ENCODE measurements around the gene SNX18.

Gene SNX18

DNA sequence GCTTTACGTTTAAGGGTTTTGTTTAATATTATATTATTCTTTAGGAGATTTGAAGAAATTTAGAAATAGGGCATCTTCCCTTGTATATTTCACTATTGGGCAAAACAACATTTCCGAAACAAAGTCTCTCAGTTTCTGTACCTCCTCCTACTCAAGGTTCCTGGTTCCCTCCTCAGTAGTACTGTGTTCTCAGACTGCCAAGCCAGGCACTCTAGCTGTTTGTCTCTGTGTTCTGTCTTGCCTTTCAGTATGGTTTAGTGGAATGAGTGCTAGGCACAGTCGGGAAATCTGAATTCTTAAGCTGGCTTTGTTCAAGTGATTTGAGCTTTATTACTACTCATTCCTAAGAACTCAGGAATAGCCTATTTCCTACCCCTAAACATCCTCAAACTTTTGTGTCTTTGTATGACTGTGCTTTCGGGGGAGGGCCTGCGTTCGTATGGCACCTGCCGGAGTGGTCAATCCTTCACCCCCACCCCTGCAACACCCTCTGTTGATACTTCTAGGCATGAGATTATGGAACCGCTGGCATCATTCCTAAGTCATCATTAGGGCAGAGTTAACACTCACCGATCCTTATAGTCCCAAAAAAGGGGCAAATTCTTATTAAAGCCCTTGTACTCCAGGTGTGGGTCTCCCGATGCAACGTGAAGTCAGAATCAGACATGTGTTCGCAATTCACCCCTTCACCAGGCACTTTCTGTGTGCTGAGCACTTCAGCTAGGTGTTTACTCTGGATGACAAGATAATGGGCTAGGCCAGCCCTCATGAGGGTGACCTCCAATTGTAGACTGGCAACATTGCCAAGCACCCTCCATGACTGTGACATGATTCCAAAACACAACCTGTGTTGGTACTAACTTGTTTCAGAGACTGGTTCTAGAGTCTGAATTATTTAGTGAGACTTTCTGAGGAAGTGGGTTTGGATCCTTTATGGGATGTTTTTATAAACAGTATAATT is 24.5 kb downstream of the SNX18 start:
- no peak for DNase-seq

DNA sequence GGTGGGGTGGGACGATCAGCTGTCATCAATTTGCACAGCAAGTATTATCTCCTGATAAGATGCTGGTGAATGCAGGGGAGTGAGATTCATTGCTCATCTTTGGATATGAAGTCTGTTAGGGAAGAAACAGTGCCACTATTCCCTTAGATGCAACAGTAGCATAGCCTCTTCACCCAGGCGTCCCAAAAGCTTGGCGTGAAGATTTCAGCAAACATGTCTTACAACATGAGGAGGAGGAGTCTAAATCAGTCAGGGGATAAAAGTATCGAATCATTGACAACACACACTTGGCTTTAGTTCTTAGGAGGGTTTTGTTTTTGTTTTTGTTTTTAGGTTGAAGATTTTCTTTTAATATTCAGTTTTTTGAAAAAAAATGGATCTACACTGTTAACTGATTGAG is 26.5 kb downstream of the SNX18 start:
- DNase-seq: no peak

DNA sequence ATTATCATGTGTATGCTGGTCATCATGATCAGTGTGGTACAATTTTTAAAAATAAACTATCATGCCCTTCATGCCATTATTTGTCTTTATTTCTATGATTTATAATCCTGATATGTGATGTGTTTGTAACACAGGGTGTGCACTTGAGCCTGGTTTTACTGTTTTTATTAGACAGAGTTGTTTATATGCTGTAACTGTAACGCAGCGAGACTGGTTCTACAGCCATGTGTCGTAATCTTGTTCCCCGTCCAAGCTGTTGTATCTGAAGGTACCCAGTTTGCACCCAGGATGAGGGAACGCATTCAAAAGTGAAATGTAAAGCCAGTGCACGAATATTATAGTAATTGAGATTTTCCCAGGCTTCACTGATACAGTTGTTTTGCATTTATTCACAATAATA is 28.2 kb downstream of the SNX18 start:
- DNase-seq: no peak

DNA sequence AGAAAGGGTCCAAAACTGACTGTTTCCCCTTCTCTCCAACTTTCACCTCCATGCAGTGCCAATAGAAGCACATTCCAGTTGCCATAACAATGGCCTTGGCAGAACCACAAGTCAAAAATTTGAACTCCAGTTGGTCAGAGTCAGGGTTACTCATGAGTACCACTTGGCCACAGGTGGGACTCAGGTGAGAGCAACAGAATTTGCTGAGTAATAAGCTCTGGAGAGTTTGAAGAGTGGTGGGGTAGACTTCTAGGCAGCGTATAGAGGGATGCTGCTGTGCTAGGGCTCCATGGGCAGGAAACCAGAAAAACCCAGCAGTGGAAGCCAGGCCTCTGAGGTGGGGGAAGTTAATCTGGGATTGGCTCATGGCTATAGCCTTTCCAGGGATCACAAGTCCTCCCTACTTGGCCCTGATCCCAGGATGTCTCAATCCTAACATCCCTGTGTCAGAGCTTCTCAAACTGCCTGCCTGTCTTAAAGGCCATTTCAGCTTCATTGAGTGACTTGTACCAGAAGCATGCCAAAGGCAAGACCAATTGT is 30.2 kb downstream of the SNX18 start:
- no peak for DNase-seq

DNA sequence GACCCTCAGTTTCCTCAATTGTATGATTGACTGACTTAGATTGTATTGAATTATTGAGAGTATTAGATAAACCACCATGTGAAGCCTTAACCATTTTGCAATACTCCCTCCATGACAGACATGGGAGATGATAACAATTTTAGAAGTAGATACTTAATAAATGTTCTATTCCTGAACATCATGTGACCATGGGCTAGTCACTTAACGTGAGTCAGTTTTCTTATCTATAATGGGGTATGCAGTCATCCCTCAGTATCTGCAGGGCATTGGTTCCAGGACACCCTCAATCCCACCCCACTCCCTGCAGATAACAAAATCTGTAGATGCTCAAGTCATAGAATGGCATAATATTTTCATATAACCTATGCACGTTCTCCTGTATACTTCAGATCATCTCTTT is 31.0 kb downstream of the SNX18 start:
- DNase-seq: no peak

DNA sequence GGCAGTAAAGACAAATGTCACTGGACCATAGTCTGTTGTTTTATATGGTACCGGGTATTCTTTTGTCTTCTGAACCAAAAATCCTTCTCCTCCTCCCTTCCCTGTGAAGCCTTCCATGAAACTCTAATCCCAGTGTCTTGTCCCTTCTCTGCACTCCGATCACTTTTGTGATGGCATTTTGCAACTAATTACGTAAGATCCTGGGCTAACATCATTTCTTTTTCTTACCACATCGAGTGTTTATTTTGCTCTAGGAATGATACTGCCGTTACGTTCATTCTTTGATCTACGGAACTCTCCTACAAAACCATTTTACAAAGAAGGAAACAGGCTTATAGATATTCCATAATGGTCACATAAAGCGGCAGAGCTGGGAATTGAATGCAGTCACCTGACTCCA is 33.7 kb downstream of the SNX18 start:
- DNase-seq: no peak

DNA sequence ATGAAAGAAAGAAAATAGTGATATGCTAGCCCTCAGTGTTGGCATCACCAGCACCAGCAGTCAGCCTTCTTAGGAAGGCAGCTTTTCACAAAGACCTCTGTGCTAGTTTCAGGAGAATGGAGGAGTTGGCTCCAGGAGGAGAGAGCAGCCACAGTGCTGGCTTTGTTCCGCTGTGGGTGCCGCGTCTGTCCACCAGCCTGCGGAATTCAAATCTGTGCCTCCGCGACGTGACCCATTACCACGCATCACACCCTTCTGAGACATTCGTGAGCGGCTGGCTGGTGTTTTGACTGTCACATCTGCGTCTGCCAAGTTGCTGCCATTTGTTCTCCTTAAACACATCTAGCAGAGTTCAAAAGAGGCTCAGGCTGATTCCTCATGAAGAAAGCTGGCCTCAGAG is 34.4 kb downstream of the SNX18 start:
- no peak for DNase-seq

DNA sequence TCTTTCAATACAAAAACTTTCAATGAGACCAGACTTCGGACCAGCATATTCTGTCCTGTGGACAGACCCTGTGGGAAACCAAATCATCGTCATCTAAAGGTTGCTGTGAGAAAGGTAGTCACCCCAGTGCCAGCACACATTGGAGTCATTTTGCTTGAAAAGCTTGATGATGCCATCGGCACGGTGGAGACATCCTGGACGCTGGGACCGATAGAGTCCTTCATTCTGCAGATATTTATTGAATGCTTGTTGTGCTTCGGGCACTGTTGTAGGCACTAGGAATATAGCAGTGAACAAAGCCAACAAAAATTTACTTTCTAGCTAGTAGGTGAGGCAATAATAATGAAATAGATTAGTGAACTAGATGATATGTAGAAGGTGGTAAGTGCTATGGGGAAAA is 34.9 kb downstream of the SNX18 start:
- DNase-seq: no peak

DNA sequence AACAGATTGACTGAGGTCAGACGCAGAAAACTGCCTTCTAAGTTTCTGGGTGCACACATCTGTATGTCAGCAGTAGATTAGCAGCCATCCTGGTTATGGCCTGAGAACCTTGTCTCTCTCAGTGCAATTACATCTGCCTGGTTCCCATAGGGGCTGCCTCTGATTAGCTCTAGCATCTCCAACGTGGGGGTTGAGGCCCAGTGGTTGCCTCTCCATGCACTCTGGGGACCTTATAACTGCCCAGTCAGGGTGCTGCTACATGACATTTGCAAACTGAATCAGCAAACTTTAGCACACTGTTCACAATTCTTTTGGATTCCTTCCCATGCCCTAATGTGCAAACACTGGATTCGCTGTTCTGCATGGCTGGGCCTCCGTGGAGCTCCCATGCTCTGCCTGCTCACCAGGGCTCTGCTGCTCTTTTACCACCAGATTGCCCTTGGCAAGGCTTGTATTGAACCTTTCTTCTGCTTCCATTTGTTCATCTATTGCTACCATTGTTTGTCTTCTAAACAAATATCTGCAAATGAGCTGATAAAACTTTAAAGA is 36.2 kb downstream of the SNX18 start:
- no peak for DNase-seq

DNA sequence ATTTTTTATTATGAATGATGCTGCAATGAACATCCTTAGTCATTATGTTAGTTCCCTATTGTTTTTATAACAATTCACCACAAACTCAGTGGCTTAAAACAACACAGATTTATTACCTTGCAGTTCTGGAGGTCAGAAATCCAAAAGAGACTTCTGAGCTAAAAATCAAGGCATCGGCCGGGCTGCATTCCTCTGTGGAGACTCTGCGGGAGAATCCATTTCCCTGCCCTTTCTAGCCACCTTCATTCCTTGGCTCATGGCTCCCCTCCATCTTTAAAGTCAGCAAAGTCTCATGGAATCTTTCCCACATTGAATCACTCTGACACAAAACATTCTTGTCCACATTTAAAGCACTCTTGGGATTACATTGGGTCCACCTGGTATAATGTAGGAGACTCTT is 38.6 kb downstream of the SNX18 start:
- DNase-seq: no peak

DNA sequence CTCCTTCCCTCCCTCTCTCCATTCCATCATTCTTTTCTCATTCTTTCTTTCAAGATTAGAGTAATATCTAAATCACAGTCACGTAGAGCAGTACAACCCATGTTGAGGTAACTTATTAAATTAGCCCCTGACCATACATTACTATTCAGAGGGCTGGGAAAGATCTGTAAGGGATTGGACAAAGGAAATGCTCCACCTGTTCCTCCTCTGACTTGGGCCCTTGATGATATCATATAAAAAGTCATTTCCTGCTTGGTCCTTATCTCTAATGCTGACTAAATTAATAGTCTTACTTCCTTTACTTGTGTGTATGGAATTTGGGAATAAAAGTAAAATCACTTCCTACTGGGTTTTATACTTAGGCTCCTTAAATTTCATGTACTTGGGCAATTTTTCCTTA is 40.8 kb downstream of the SNX18 start:
- DNase-seq: no peak

DNA sequence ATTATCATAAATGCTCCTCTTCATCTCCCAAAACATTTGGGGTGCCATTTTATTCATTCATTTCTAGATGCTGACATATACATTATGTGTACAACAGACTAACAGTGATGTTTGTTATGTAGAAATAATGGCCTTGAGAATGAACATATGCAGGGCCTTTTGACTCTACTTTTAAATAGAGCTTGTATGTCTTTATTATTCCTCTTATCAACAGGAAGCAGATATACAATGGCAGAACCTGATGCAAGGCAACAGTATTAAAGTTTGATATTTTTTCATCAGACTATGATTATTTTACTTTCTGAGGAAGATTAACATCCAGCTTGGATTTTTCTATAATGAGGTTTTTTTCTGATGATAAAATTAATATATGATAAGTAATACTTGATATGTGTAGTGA is 44.1 kb downstream of the SNX18 start:
- DNase-seq: no peak

DNA sequence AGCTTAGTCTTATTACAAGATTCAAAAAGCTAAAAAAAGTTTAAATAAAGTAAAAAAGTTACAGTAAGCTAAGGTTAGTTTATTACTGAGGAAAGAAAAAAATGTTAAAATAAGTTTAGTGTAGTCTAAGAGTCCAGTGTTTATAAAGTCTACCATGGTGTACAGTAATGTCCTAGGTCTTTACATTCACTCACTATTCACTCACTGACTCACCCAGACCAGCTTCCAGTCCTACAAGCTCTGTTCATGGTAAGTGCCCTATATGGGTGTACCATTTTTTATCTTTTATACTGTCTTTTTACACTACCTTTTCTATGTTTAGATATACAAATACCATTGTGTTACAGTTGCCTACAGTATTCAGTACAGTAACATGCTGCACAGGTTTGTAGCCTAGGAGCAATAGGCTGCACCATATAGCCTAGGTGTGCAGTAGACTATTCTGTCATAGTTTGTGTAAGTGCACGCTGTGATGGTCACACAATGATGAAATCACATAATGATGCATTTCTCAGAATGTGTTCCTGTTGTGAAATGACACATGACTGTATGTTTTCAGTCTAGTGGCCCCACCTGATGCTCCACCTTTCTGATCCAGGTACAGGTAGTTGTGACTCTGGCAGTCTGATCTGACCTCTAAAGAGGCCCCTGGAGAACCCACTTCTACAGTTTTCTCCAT is 45.7 kb downstream of the SNX18 start:
- DNase-seq: no peak

DNA sequence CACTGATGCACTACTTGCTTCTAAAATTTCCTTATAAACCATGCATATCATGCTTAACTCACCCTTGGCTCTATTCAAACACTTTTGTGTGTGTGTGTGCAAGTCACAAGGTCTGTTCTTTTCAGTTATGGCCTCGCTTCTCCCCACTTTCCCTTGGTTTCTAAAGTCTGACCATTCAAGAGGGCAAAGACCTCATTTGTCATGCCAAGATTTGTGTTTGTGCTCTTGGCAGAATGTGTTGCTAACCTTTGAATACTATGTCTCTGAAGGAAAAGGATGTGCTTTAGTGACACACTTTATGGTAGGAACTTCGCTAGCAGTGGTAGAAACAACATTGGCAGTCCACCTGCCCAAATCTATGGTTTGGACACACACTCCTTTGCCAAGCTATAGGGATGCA is 50.4 kb downstream of the SNX18 start:
- no peak for DNase-seq

DNA sequence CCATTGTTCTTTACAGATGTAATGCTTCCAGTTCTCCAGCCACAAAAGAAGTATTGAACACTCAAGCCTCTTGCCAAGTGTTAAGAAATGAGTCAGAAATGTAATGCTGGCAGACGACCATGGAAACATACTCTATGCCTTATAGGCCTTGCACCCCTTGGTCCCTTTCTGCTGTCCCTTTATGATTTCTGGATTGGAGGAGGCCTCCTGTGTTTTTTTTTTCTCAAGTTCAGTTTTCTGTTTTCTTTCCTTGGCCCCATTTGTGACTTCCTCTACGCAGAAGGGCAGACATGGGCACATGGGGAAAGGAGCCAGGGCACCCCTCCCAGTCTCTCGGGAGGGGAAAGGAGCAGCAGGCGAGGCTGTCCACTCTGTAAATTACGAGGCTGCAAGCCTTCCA is 53.4 kb downstream of the SNX18 start:
- DNase-seq: no peak

DNA sequence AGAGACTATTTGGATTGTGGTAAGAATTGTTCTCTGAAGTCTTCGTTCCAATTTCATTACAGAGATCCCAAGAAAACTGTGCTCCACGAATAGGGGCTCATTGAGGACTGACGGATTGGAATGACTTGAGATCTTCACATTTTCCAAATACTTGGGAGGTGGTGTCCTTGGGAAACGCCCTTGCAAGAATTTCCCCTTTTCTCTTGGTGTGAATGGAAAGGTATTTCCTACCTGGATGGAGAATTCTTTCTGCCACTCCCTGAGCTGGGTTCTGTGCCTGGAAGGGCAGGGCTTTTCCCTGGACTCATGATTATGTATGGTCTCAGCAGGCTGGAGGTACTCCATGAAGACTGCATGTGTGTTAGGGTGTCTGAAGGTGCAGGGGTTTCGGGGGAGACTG is 53.9 kb downstream of the SNX18 start:
- DNase-seq: no peak

DNA sequence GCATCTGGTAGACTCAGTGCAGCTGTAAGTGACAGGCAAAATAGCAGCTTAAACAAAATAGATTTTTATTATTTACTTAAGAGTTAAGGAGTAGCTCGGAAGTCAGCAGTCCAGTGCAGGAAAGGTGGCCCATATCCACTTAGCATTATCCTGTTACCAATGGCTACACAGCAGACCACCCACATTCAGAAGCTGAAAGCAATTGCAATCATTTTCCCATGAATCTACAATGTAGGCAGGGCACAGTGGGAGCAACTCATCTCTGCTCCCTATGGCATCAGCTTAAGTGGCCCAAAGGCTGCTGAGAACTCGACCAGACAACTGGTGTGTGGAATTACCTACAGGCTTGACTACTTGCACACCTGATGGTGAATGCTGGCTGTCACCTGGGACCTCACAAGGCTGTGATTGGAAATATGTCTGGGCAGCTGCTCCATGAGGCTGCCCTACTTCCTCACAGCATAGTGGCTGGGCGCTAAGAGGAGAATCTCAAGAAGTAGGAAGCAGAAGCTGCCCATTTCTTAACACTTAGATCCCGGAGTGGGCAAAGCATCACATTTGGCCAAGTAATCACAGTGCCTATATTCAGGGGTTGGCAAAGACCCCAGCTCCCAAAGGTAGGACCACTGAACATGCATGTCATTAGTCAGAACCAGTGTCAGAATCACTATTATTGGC is 56.4 kb downstream of the SNX18 start:
- DNase-seq: no peak

DNA sequence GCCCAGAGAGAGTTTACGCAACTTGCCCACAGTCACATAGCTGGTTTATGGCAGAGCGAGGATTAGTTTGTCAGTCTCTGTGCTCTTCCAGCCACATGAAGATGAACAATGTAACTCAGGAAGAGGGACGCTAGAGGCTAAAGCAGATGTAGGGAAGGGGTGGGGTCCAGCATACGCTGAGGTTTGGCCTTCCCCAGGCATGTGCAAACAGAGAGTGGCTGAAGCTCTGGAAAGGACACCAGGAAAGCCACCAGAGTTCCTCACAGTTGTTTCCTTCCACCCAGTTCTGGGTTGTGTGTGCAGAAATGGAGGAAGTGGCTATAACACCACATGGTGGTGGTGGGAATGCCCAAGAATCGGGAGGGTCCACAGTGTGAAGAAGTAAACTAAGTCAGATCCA is 60.0 kb downstream of the SNX18 start:
- no peak for DNase-seq

DNA sequence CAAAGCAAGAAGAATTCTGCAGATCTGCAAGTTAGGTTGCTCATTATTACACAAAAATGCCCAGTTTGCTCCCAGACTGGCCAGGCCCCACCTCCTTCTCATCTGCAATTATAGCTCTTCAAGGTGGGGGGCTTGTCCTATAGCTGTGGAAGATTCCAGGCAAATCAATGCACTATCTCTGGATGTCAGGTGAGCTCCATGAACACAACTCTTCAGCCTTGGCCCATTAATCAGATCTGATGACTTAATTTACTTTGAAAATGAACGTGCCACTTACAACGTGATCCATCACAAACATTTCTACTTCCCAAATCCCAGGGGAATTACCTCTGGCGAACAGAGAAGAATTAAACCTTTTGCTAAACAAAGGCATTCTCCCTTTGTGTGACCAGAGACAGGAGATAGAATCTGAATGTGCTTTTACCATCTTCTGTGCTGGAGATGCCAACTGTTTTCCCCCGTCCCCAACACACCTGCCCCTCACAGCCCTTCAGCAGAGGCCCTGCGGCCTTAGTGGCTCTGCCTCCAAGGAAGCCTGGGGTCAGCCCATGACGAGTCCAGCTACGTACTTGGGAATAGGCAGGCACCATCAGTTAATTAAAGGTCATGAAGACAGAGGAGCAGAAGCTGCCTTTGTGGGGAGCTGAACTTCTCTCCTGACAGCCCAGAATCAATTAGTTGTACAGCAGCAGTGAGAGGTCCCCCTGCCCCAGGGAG is 60.5 kb downstream of the SNX18 start:
- DNase-seq: no peak

DNA sequence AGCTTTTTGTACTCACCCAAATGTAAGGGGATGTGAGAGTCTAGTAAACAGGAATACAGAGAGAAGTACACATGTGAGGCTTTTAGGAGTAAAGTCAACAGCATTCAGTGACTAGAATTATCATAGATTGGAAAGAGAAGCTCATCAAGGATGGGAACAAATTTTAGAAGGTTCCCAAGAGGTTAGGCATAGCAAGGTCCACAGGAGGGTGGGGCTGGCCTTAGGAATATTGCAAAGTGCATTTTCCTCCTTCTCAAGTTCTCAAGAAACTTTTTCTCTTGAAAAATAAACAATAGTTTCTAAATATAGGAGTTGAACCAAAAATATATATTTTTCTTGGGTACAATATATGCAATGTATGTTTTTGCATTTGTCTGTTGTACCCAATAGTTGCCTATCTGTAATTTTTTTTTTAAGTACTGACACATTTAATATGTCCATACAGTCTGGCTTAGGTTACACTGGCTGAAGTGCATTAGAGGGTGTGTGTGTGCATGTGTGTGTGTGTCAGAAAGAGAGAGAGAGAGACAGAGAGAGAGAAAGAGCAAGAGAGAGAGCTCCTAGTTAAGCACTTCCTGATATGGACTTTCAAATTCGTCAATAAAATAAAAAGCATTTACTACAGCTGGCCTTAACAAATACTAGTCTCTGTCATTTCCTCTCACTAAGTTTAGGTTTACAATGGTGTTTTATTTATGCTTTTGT is 62.2 kb downstream of the SNX18 start:
- DNase-seq: no peak

DNA sequence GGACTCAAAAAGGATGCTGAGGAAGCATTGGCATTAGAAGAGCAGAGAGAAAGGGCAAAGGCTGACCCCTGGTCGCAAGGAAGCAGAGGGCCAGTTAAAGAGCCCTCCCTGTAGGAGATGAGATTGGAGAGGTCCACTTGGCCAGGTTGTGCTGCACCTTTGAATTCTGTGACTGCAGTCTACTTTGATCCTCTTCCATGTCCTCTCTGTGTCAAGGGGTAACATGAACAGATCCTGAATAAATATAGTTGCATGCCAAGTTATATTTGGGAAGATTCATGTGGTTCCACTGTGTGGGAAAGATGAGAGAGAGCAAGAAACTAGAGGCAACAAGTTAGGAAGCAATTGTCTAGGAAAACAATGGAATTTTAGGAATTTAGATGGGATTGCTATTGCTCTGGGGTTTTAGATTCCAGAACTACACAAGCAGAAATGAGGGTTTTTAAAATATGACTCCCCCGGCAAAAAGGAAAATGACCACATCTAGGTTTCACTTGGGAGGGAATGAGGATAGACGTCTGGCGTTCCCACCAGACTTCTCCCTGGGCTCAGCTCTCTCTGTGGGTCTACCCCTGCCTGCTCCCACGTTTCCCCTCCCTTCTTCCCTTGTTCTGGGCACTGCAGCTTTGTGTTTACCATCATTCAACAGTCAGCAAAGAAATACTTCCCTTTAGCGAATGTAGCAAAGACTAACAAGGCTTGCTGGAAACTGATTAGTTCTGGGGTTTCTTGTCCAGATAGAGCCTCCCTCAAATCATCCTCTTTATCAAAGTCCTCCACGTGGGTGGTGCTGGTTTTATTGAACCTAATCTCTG is 63.6 kb downstream of the SNX18 start:
- no peak for DNase-seq
